SK-MEL-5 (cell line): ENCODE measurements around the gene IQCH. TPM values are rescaled to one million over a fixed set of nuclear protein-coding genes. Genes with fewer than 3 reads are reported as not detected.
"Not testable (repeated sequence)": the region's sequence is repeated elsewhere in the genome, so short reads cannot be mapped to it uniquely, and the experiment has no call there.

Experiments used
- DNase-seq: peaks from one replicate; pipeline ENCODE4 v3.0.0-alpha.2; 2016; ENCODE audit warnings: low read depth, low spot score
- in situ Hi-C: cut with HindIII; loops from 2 replicates; pipeline ENCODE4 v1.10.0; 2016; ENCODE audit warnings: low sequenced_read_pairs, high pct_unique_total_duplicates, low pct_unique_long_range_greater_than_20kb
- total RNA-seq: library from RNA; depleted of rRNA; stranded (reverse); fragments of >200 nt; shearing (Covaris generic); gene quantifications from 2 replicates; pipeline ENCODE4 v1.2.3, GENCODE V29; 2014

The IQCH gene
- total RNA-seq, 1 experiment from 2014 or later = 4.6 TPM

DNA sequence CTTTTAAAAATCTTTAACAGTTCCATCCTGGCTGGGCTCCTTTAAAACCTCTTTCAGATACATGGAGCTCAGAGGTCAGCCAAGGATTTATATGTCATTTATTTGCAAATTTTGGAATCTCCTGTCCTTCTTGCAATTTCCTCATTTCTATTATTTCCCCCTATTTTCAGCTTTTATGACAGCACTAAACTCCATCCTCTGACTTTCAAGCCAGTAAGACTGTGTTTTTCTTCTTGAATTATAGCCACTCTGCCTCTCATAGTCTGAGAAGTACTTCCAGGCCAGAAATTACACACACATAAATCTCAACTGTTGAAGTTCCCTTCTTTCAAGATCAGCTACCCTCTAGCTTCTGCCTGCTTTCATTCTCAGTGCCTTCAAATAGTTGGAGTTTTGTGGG is 73.2 kb downstream of the IQCH start:
- no peak for DNase-seq
- in situ Hi-C loops = no loop called here

DNA sequence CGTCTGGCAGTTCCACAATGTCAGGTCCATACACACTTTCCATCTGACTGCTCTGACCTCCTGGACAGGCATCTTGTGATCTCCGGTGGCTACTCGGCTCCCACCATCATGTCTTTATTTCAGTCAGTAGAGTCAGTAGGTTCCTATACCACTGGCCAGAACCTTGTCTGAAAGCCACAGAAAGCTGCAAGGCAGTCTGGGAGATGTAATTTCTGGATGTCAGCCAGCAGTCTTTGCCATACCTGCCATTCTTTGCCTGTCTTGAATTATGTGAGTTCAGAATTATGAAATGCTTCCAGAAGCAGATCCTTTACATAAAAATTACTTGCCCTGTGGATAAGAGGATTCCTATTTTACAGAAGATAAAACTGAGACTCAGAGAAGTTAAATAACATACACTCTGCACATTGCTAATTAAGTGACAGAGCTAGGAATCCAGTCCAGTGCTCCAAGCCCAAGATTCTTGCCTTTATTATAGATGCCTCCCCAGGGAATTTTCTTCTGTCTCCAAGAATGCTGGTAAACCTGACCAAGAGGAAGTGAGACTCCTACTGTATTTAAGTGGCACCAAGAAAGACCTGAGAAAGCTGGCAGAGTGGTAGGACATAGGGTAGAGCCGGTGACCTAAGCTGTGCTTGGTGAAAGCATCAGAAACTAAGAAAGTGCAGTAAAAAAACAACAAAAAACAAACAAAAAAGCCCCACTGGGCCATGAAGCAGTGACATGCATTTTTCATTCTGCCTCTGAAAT is 75.6 kb downstream of the IQCH start:
- no peak for DNase-seq
- in situ Hi-C loops = no loop called here

DNA sequence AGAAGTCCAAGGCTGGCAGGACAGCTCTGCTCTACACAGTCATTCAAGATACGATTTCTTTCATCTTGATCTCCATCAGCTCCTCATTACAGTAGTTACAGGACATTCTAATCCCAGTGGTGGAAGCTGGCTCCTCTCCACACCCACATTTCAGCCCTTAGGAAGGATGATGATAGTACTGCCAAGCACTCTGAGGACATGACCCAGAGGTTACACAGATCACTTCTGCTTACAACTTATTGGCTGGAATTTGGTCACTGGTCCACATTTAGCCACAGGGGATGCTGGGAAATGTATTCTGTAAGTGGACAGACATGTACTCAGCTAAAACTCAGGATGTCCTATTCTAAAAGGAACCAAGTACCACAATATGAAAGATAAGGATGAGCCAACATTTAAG is 77.1 kb downstream of the IQCH start:
- DNase-seq = no peak
- in situ Hi-C loops = no loop called here

DNA sequence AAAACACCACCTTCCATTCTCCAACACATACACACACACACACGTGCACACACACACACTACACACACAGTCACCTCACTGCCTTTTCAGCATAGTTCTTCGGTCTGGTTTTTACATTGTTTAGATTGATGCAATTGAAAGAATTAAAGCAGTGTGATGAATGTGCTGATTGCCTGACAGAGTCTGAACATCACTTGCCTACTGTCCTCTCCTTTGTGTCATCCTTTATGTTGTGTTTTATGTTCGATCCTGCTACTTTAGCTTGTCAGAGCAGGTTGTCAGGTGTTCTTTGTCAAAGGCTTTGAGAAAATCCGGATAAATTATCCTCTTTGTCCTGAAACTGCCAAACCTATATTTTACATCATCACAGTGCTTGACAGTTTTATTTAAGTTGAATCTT is 80.4 kb downstream of the IQCH start:
- in situ Hi-C loops = no loop called here
- no peak for DNase-seq

DNA sequence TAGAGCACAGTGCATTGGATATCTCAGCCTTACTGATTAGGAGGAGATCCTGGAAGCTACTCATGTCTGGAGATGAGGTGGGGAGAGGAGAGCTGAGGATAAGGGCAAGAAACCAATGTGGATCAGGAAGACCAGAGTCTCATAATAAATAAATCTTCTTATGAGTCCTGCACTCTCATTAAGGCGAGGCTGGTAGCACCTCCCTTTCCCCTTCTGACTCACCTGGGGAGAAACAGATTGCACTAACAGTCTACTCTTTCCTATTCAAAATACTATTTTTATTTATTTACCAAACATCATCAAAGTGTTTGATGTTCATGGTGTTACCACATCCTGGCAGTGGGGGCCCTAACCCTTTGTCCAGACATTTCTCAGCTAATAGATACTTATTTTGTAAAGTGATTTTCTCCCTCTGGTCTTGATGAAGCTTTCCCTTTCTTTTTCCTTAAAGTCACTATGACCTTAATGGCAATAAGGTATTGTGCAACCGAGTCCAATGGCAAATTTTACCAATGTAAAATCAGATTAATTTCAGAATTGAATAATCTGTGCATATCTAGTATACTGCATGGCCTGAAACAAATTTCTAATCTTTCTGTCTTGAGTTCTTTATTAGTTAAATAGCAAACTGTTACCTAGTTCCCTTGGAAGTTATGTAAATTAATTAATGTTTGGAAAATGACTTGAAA is 81.1 kb downstream of the IQCH start:
- DNase-seq = no peak
- in situ Hi-C loops = no loop called here

DNA sequence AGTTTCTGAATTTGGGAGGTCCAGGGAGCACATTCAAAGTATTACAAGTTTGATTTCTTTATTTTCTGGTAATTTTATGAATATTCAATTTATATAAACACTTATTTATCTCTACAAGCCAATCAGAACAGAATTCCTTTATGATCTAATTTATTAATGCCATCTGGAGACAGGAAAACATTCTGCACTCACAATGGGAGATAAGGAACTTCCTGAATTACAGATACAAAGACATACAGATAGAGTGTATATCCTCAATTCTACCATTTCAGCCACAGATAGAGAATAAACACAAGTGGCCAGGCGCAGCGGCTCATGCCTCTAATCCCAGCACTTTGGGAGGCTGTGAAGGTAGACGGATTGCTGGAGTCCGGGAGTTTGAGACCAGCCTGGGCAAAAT is 86.0 kb downstream of the IQCH start:
- in situ Hi-C loops = no loop called here

DNA sequence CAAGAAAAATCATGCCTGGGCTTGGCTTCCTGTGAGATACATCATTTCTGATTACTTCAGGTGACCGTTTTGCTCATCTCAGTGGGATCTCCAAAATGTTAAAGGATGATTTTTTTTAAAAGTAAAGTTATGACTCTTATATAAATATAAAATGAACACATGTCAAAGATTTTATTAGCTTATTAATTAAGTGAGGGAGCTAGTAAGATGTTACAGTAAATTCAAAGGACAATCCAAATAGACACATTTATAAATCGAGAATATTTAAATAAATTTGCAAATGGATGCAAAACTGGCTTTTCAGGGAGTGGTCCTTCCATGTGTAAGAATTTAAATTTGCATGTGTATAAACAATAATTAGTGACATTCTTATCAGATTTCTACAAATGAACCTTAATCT is 87.0 kb downstream of the IQCH start:
- no peak for DNase-seq
- in situ Hi-C loops = no loop called here

More for the DNA sequence above, 86.0 kb downstream of the IQCH start:
- no peak for DNase-seq

DNA sequence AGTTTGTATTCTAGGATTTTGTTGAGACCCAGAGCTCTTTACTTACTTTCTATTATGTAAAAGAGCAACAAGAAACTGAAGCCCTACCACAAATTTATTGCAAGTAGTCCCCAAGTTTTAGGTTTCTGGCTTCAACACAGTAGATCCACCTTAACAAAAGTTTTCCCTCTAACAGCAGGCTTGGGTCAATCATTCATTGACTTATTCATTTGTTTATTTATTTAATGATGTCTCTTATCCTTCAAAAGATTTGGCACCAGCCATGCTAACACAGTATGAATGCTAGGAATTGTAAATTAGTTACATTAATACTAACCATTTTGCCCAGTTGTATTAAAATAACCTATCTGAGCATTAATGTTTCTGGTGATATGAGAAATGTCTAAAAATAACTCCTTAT is 88.6 kb downstream of the IQCH start:
- in situ Hi-C loops = no loop called here
- no peak for DNase-seq

DNA sequence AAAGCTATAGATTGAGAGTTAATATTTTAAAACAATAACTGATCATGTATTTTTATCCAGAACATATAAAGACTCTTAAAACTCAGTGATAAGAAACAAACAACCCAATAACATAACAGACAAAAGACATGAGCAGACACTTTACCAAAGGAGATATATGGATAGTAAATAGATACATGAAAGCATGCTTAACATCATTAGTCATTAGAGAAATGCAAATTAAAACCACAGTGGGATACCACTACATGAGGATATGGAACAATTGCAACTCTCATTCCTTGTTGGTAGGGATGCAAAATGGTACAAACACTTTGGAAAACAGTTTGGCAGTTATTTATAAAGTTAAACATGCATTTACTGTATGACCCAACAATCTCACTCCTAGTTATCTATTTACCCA is 95.0 kb downstream of the IQCH start:
- in situ Hi-C loops = no loop called here
- no peak for DNase-seq

DNA sequence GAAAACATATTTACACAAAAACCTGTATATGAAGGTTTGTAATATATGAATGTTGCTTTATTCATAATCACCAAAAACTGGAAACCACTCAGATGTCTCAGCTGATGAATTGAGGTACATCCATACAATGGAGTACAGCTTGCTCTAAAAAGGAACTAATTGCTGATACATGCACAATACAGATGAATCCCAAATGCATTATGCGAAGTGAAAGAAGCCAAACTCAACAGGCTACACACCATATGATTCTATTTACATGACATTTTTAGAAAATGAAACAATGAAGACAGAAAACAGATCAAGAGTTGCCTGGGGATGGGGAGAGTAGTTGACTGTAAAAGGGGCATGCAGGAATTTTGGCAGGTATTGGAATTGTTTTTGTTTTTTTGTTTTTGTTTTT is 95.5 kb downstream of the IQCH start:
- in situ Hi-C loops = no loop called here
- DNase-seq = no peak

DNA sequence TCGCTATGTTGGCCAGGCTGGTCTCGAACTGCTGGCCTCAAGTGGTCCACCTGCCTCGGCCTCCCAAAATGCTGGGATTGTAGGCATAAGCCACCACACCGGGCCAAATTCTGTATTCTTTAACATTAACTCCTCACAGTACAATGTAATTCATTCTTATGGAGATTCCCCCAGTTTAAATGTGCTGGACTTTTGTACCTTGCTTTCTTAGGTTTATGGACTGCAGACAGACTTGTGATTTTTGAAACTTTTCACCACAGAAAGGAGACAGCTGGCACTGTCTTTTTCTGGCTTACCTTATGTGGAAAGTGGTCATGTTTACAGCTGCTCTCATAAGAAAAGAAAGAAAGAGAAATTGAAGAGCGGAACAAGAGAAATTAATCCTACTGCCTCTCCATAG is 103.8 kb downstream of the IQCH start:
- in situ Hi-C loops = no loop called here
- DNase-seq = no peak

DNA sequence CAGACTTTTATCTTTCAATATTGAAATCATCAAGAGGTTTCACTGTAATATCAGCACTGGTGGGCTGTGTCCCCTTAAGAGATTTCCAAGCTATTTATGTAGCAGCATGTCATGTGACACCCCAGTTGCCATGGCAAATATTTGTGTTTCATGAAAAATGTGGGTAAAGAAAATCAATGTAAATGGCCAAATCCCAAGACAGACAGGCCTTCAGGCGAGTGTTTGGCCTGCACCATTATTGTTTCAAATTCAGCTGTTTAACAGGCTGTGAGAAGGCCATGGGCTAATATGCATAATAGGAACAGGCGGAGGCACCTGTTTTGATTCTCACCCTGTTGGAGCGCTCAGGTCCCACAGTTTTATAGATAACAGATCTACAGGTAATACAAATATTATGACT is 104.2 kb downstream of the IQCH start:
- in situ Hi-C loops = no loop called here
- DNase-seq = no peak

DNA sequence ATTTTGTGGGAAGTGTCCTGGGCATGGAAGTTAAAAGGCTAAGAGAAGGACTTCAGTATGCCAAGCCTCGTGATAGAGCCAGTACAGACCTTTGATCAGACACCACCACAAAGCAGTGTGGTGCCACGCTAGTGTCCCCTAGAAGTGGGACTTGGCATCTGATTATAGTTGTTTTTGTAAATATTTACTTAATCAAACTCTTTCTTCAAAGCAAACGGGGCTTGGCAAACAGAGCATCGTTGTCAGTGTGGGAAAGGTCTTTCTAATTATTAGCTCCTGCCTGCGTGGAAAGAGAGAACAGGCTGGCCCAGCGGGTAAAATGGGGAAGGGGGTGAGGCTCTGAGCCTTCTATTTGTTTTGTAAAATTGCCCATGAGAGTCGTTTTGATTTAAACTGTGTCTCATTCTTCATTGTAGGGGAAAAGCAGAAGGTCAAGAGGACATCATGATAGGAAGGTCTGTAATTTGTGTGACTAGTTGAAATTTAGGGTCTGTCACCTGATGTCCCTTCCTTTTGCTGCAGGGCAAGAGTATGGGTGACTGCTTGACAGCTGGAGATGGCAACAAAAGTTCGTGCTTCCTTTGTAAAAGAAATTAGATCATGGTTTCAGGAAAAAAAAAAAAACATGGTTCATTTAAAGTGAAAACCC is 105.0 kb downstream of the IQCH start:
- DNase-seq = no peak
- in situ Hi-C loops = no loop called here

DNA sequence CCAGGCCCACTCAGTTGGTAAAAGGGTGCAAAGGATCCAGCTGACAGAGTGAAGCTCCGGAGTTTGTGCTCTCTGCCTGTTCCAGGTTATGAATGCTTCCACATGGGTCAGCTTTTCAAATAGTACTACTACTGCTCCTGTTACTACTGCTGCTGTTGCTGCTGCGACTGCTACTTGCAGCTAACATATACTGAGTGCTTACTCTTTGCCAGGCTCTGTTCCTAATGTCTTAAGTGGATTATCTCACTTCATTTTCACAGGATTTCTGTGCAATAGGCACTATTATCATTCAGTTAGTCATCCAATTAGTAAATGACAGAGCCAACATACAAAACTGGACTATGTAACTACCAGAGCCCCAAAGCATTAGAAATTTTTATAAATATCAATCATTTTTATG is 106.5 kb downstream of the IQCH start:
- in situ Hi-C loops = no loop called here

DNA sequence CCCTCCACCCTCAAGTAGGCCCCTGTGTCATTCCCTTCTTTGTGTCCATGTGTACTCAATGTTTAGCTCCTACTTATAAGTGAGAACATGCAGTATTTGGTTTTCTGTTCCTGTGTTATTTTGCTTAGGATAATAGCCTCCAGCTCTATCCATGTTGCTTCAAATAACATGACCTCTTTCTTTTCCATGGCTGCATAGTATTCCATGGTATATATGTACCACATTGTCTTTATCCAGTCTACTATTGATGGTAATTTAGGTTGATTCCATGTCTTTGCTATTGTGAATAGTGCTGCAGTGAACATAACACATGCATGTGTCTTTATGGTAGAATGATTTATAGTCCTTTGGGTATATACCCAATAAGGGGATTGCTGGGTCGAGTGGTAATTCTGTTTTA is 109.1 kb downstream of the IQCH start:
- DNase-seq, in situ Hi-C loops: not testable (repeated sequence)

More for the DNA sequence above, 106.5 kb downstream of the IQCH start:
- no peak for DNase-seq

DNA sequence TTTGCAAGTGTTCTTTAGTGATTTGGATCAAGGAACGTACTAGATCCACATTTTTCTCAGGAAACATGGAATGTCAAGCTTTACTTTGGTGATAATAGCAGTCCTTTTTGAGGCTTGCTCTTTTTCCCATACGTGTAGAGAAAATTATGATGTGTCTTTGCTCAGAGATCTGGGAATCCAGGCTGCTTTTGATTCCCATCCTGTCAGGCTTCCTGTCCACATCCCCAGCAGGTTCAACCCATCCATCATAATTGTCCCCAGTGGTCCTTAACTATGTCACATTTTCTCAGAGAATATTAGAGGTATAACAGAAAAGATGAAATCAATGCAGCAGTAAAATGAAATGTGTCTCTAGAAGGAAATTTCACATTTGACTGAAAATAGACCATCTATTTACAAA is 111.4 kb downstream of the IQCH start:
- in situ Hi-C loops = no loop called here
- no peak for DNase-seq

DNA sequence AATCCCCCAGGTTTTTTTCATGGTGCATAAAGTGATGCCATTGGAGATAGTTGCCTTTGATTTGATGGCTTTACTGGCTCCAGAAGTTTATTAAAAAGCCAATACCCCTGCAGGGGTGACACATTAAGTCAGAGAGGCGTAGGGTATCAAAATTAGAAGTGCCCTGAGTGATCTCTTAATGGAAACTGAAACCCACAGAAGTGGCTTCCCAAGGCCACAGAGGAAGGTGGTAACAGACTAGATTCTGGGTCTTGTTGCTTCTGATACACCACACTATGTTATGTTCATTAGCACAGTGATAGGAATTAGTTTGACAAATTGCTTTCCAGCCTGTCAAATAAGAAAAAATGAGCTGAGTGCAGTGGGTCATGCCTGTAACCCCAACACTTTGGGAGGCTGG is 112.3 kb downstream of the IQCH start:
- in situ Hi-C loops = no loop called here
- DNase-seq = no peak

DNA sequence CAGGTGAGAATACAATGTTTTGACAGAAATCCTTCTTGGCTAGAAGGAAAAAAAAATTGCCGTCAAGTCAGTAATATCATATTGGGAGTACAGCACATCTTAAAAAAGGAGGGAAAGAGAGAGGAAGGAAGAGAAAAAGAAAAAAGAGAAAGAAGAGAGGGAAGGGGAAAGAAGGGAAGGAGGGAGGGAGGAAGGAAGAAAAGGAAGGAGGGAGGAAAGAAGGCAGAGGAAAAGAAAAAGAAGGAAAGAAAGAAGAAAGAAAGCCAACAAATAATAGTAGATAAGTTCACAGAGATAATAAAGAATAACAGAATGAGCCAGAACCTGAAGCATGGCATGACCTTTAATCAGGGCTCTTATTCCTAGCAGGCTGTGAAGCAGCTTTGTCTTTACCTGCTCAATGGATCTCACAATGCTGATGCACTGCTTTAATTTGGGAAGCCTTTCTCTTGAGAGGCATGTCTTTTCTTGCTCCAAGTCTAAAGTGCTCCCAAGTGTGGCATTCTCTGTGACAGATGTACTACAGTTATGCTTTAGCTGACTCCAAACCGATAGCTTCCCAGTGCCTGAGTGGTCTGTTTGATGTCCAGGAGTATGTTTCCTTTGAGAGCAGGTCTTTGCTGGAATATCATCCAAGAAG is 114.9 kb downstream of the IQCH start:
- in situ Hi-C loops = no loop called here

More for the DNA sequence above, 114.9 kb downstream of the IQCH start:
- no peak for DNase-seq
